Measurements from ENCODE around the gene KIRREL1.

Gene KIRREL1

GRCh38 chr1:158077411-158078256 is 84.2 kb downstream of the KIRREL1 start:
- no peak for TF ChIP-seq GLIS3 (CRISPR knock-in tag; IDR thresholded peaks at IDR 0.05)
- TF ChIP-seq ZNF70 (CRISPR knock-in tag; IDR thresholded peaks at IDR 0.05) = no peak
- TF ChIP-seq BACH2 (CRISPR knock-in tag; IDR thresholded peaks at IDR 0.05; ENCODE audit: borderline replicate concordance) = no peak
- no peak for TF ChIP-seq ZFP30 (CRISPR knock-in tag; IDR thresholded peaks at IDR 0.05)
- TF ChIP-seq ZC3H10 (CRISPR knock-in tag; IDR thresholded peaks at IDR 0.05) = no peak
- TF ChIP-seq PPARA (CRISPR knock-in tag; IDR thresholded peaks at IDR 0.05; ENCODE audit: borderline replicate concordance) = no peak

DNA sequence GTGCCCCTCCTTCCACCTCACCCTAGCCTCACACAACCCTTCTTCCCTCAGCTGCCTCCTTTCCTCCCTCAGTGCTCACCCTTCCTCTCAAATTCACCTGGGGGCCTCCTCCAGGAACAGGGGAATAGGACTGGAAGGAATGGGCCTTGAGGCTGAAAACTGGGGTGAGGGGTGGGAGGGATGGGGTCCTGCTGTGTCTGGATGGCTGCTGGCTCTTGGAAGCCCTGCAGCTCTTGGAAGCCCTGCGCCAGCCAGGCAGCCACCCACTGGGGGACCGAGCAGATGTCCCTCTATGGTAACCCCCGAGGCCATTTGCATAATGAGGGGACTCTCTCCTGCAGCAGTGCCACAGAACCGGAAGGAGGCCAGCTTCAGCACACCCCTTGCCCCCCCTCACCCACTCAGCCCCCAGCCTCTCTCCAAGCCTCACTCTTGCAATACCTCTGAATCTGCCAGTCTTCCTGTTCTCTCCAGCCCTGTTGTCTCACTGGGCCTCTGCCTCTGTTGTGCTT is 85.2 kb downstream of the KIRREL1 start:
- no peak for ATAC-seq
- no peak for TF ChIP-seq PPARA (CRISPR knock-in tag; IDR thresholded peaks at IDR 0.05; ENCODE audit: borderline replicate concordance)
- no peak for TF ChIP-seq ZFP3 (CRISPR knock-in tag; IDR thresholded peaks at IDR 0.05)
- TF ChIP-seq CSDC2 (CRISPR knock-in tag; IDR thresholded peaks at IDR 0.05) = no peak
- no peak for TF ChIP-seq GLIS3 (CRISPR knock-in tag; IDR thresholded peaks at IDR 0.05)
- TF ChIP-seq SNAI2 (CRISPR knock-in tag; IDR thresholded peaks at IDR 0.05) = no peak
- no peak for TF ChIP-seq ESRRG (CRISPR knock-in tag; IDR thresholded peaks at IDR 0.05)
- TF ChIP-seq TOX (CRISPR knock-in tag; IDR thresholded peaks at IDR 0.05; ENCODE audit: borderline replicate concordance) = no peak
- TF ChIP-seq, protein P1, sequence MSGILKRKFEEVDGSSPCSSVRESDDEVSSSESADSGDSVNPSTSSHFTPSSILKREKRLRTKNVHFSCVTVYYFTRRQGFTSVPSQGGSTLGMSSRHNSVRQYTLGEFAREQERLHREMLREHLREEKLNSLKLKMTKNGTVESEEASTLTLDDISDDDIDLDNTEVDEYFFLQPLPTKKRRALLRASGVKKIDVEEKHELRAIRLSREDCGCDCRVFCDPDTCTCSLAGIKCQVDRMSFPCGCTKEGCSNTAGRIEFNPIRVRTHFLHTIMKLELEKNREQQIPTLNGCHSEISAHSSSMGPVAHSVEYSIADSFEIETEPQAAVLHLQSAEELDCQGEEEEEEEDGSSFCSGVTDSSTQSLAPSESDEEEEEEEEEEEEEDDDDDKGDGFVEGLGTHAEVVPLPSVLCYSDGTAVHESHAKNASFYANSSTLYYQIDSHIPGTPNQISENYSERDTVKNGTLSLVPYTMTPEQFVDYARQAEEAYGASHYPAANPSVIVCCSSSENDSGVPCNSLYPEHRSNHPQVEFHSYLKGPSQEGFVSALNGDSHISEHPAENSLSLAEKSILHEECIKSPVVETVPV (CRISPR knock-in tag; IDR thresholded peaks at IDR 0.05) = no peak
- TF ChIP-seq OSR1 (CRISPR knock-in tag; IDR thresholded peaks at IDR 0.05) = no peak
- TF ChIP-seq BACH2 (CRISPR knock-in tag; IDR thresholded peaks at IDR 0.05; ENCODE audit: borderline replicate concordance) = no peak
- TF ChIP-seq, protein P2, sequence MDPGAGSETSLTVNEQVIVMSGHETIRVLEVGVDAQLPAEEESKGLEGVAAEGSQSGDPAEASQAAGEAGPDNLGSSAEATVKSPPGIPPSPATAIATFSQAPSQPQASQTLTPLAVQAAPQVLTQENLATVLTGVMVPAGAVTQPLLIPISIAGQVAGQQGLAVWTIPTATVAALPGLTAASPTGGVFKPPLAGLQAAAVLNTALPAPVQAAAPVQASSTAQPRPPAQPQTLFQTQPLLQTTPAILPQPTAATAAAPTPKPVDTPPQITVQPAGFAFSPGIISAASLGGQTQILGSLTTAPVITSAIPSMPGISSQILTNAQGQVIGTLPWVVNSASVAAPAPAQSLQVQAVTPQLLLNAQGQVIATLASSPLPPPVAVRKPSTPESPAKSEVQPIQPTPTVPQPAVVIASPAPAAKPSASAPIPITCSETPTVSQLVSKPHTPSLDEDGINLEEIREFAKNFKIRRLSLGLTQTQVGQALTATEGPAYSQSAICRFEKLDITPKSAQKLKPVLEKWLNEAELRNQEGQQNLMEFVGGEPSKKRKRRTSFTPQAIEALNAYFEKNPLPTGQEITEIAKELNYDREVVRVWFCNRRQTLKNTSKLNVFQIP (CRISPR knock-in tag; IDR thresholded peaks at IDR 0.05; ENCODE audit: borderline replicate concordance, low read depth) = no peak
- no peak for TF ChIP-seq TCF4 (CRISPR knock-in tag; IDR thresholded peaks at IDR 0.05; ENCODE audit: borderline replicate concordance)

More at GRCh38 chr1:158077411-158078256, 84.2 kb downstream of the KIRREL1 start:
- no peak for ATAC-seq

DNA sequence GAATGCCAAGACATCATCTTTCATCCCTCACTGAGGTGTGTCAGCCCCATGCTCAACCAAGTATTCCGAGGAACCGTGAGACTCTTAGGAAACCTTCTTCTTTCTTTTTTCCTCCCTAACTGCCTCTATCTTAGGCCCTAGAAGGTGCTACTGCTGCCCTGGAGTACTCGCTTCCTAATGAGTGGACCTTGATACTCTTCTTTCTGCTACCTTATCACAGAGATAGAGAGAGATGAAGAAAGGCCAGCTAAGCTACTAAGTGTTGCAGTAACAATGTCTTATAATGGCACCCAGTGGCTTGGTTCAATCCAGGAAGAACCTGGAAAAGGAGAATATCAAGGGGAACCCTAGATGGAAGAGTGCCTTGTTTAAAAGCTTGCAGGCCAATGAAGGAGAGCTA is 86.6 kb downstream of the KIRREL1 start:
- TF ChIP-seq PPARA (CRISPR knock-in tag; IDR thresholded peaks at IDR 0.05; ENCODE audit: borderline replicate concordance) = no peak
- no peak for TF ChIP-seq ZNF70 (CRISPR knock-in tag; IDR thresholded peaks at IDR 0.05)
- TF ChIP-seq GLIS3 (CRISPR knock-in tag; IDR thresholded peaks at IDR 0.05) = no peak
- TF ChIP-seq TCF4 (CRISPR knock-in tag; IDR thresholded peaks at IDR 0.05; ENCODE audit: borderline replicate concordance) = no peak
- TF ChIP-seq ZC3H10 (CRISPR knock-in tag; IDR thresholded peaks at IDR 0.05) = no peak
- TF ChIP-seq, protein P1 (CRISPR knock-in tag; IDR thresholded peaks at IDR 0.05) = no peak
- no peak for TF ChIP-seq TSHZ2 (CRISPR knock-in tag; IDR thresholded peaks at IDR 0.05)
- TF ChIP-seq BACH2 (CRISPR knock-in tag; IDR thresholded peaks at IDR 0.05; ENCODE audit: borderline replicate concordance) = no peak
- no peak for TF ChIP-seq ZFP3 (CRISPR knock-in tag; IDR thresholded peaks at IDR 0.05)
- TF ChIP-seq ZNF8 (CRISPR knock-in tag; IDR thresholded peaks at IDR 0.05) = no peak
- TF ChIP-seq ZFP30 (CRISPR knock-in tag; IDR thresholded peaks at IDR 0.05) = no peak
- no peak for TF ChIP-seq TOX (CRISPR knock-in tag; IDR thresholded peaks at IDR 0.05; ENCODE audit: borderline replicate concordance)
- TF ChIP-seq ZNF565 (CRISPR knock-in tag; conservative IDR thresholded peaks at IDR 0.05; ENCODE audit: low read depth) = no peak
- TF ChIP-seq OSR1 (CRISPR knock-in tag; IDR thresholded peaks at IDR 0.05) = no peak
- TF ChIP-seq, protein P3, sequence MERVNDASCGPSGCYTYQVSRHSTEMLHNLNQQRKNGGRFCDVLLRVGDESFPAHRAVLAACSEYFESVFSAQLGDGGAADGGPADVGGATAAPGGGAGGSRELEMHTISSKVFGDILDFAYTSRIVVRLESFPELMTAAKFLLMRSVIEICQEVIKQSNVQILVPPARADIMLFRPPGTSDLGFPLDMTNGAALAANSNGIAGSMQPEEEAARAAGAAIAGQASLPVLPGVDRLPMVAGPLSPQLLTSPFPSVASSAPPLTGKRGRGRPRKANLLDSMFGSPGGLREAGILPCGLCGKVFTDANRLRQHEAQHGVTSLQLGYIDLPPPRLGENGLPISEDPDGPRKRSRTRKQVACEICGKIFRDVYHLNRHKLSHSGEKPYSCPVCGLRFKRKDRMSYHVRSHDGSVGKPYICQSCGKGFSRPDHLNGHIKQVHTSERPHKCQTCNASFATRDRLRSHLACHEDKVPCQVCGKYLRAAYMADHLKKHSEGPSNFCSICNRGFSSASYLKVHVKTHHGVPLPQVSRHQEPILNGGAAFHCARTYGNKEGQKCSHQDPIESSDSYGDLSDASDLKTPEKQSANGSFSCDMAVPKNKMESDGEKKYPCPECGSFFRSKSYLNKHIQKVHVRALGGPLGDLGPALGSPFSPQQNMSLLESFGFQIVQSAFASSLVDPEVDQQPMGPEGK (CRISPR knock-in tag; IDR thresholded peaks at IDR 0.05; ENCODE audit: borderline replicate concordance) = no peak
- no peak for TF ChIP-seq CSDC2 (CRISPR knock-in tag; IDR thresholded peaks at IDR 0.05)
- no peak for TF ChIP-seq ISL1 (CRISPR knock-in tag; IDR thresholded peaks at IDR 0.05)
- TF ChIP-seq ARNTL (CRISPR knock-in tag; IDR thresholded peaks at IDR 0.05; ENCODE audit: borderline replicate concordance, low read depth) = no peak
- no peak for ATAC-seq
